Vagina (tissue), 2 donors: ENCODE measurements around the gene FOXF1.

Source experiments
- CTCF ChIP-seq, 3 experiments: fragments of 450-650 bp in 2 of 3; fragments of 200-600 bp in 1 of 3; sonication (generic) in 1 of 3; IDR thresholded peaks; one replicate each; pipeline ENCODE4 v1.5.1; 2017 to 2019; ENCODE audit warnings: antibody characterized with exemption in 3 of 3, mild to moderate bottlenecking in 2 of 3, moderate library complexity in 2 of 3
- POLR2A ChIP-seq, 2 donors: fragments of 450-650 bp; IDR thresholded peaks; one replicate each; pipeline ENCODE4 v1.6.1; 2017; ENCODE audit warnings: antibody characterized with exemption in 2 of 2, mild to moderate bottlenecking in 2 of 2, moderate library complexity in 2 of 2

GRCh38 chr16:86540894-86541293, 30.6 kb downstream of the FOXF1 start:
- TF ChIP-seq CTCF (IDR thresholded peaks at IDR 0.05), result no peak
- no peak for TF ChIP-seq POLR2A (IDR thresholded peaks at IDR 0.05)
